Measurements from ENCODE around the gene GMDS.

GRCh38 chr6:2240961-2241360 is 4.4 kb downstream of the GMDS start:
- TF ChIP-seq CTCF (IDR thresholded peaks at IDR 0.05) (no peak), POLR2A (IDR thresholded peaks at IDR 0.05) (no peak), EP300 (IDR thresholded peaks at IDR 0.05) (no peak)

Data from ovary (tissue), 3 donors.